ENCODE data around the gene TCP11L2.
"Not testable (repeated sequence)": the region's sequence is repeated elsewhere in the genome, so short reads cannot be mapped to it uniquely, and the experiment has no call there.

The TCP11L2 gene

GRCh38 chr12:106381866-106382265, 79.3 kb downstream of the TCP11L2 start:
- H3K36me3 ChIP-seq (ENCODE audit: control insufficient read depth in 1 of 2, insufficient read depth in 2 of 2, low read length in 2 of 2) = peaks cover 7 to 36% of the 10 kb centered on the region in 2 donors
- H3K9ac ChIP-seq (ENCODE audit: low read depth in 1 of 2, low read length in 2 of 2); H3K4me3 ChIP-seq (ENCODE audit: low read depth in 1 of 2, low read length in 2 of 2); H3K4me1 ChIP-seq (ENCODE audit: control insufficient read depth in 1 of 2, insufficient read depth in 2 of 2, low read length in 2 of 2); H3K27me3 ChIP-seq (ENCODE audit: control insufficient read depth in 1 of 2, insufficient read depth in 2 of 2, low read length in 2 of 2); H3K9me3 ChIP-seq (ENCODE audit: control insufficient read depth in 1 of 2, low read length in 2 of 2); H3K27ac ChIP-seq (ENCODE audit: low read depth, low read length): not testable (repeated sequence)

GRCh38 chr12:106386813-106387535, 84.4 kb downstream of the TCP11L2 start:
- no peaks in the 10 kb centered on the region for H3K9me3 ChIP-seq (ENCODE audit: control insufficient read depth in 1 of 2, low read length in 2 of 2)
- H3K27ac ChIP-seq (ENCODE audit: low read depth, low read length) = no peak overlapping the region
- H3K27me3 ChIP-seq (ENCODE audit: control insufficient read depth in 1 of 2, insufficient read depth in 2 of 2, low read length in 2 of 2) = no peaks in the 10 kb centered on the region
- H3K36me3 ChIP-seq (ENCODE audit: control insufficient read depth in 1 of 2, insufficient read depth in 2 of 2, low read length in 2 of 2) = peaks cover 0 to 2% of the 10 kb centered on the region in 2 donors
- H3K4me3 ChIP-seq (ENCODE audit: low read depth in 1 of 2, low read length in 2 of 2) = no peak overlapping the region
- H3K9ac ChIP-seq (ENCODE audit: low read depth in 1 of 2, low read length in 2 of 2) = no peak overlapping the region
- no peaks in the 10 kb centered on the region for H3K4me1 ChIP-seq (ENCODE audit: control insufficient read depth in 1 of 2, insufficient read depth in 2 of 2, low read length in 2 of 2)

- no peaks in the 10 kb centered on the region for H3K4me1 ChIP-seq (ENCODE audit: control insufficient read depth in 1 of 2, insufficient read depth in 2 of 2, low read length in 2 of 2)
- no peak overlapping the region for H3K27ac ChIP-seq (ENCODE audit: low read depth, low read length)
- no peak overlapping the region for H3K4me3 ChIP-seq (ENCODE audit: low read depth in 1 of 2, low read length in 2 of 2)
- H3K9ac ChIP-seq (ENCODE audit: low read depth in 1 of 2, low read length in 2 of 2) = no peak overlapping the region
- no peaks in the 10 kb centered on the region for H3K9me3 ChIP-seq (ENCODE audit: control insufficient read depth in 1 of 2, low read length in 2 of 2)
- peaks cover 2 to 4% of the 10 kb centered on the region in 2 donors for H3K36me3 ChIP-seq (ENCODE audit: control insufficient read depth in 1 of 2, insufficient read depth in 2 of 2, low read length in 2 of 2)
- no peaks in the 10 kb centered on the region for H3K27me3 ChIP-seq (ENCODE audit: control insufficient read depth in 1 of 2, insufficient read depth in 2 of 2, low read length in 2 of 2)
These were observed 85.4 kb downstream of the TCP11L2 start for GRCh38 chr12:106387848-106388377.

GRCh38 chr12:106389151-106389550, 86.6 kb downstream of the TCP11L2 start:
- Histone ChIP-seq H3K9me3 (ENCODE audit: control insufficient read depth in 1 of 2, low read length in 2 of 2) (no peaks in the 10 kb centered on the region), H3K27me3 (ENCODE audit: control insufficient read depth in 1 of 2, insufficient read depth in 2 of 2, low read length in 2 of 2) (no peaks in the 10 kb centered on the region), H3K27ac (ENCODE audit: low read depth, low read length) (no peak overlapping the region), H3K4me1 (ENCODE audit: control insufficient read depth in 1 of 2, insufficient read depth in 2 of 2, low read length in 2 of 2) (no peaks in the 10 kb centered on the region), H3K9ac (ENCODE audit: low read depth in 1 of 2, low read length in 2 of 2) (no peak overlapping the region), H3K36me3 (ENCODE audit: control insufficient read depth in 1 of 2, insufficient read depth in 2 of 2, low read length in 2 of 2) (peaks cover 10 to 13% of the 10 kb centered on the region in 2 donors), H3K4me3 (ENCODE audit: low read depth in 1 of 2, low read length in 2 of 2) (no peak overlapping the region)

GRCh38 chr12:106392759-106393158, 90.2 kb downstream of the TCP11L2 start:
- H3K9ac ChIP-seq (ENCODE audit: low read depth in 1 of 2, low read length in 2 of 2) = no peak overlapping the region
- no peaks in the 10 kb centered on the region for H3K9me3 ChIP-seq (ENCODE audit: control insufficient read depth in 1 of 2, low read length in 2 of 2)
- H3K27me3 ChIP-seq (ENCODE audit: control insufficient read depth in 1 of 2, insufficient read depth in 2 of 2, low read length in 2 of 2) = no peaks in the 10 kb centered on the region
- no peaks in the 10 kb centered on the region for H3K4me1 ChIP-seq (ENCODE audit: control insufficient read depth in 1 of 2, insufficient read depth in 2 of 2, low read length in 2 of 2)
- no peak overlapping the region for H3K27ac ChIP-seq (ENCODE audit: low read depth, low read length)
- H3K36me3 ChIP-seq (ENCODE audit: control insufficient read depth in 1 of 2, insufficient read depth in 2 of 2, low read length in 2 of 2) = peaks cover 10 to 30% of the 10 kb centered on the region in 2 donors
- no peak overlapping the region for H3K4me3 ChIP-seq (ENCODE audit: low read depth in 1 of 2, low read length in 2 of 2)

Data from duodenal mucosa (tissue), 2 donors.